Left ventricle myocardium inferior (tissue), 1 donor: ENCODE measurements around the gene DNAJA4. TPM values are rescaled to one million over a fixed set of nuclear protein-coding genes. Genes with fewer than 3 reads are reported as not detected.

ENCODE experiments used
- DNase-seq: peaks from one replicate; pipeline ENCODE4 v3.0.0-alpha.2; 2020
- H3K27ac ChIP-seq: fragments of 200-600 bp; replicated peaks from 2 replicates; pipeline ENCODE4 v1.8.0; 2021
- H3K27me3 ChIP-seq: fragments of 200-600 bp; 2 replicates; pipeline ENCODE4 v1.8.0; 2021; ENCODE audit warnings: low read depth
- H3K36me3 ChIP-seq: fragments of 200-600 bp; 2 replicates; pipeline ENCODE4 v1.8.0; 2021
- H3K4me1 ChIP-seq: fragments of 200-600 bp; 2 replicates; pipeline ENCODE4 v1.8.0; 2021
- H3K4me3 ChIP-seq: fragments of 200-600 bp; 2 replicates; pipeline ENCODE4 v1.8.0; 2021; ENCODE audit warnings: mild to moderate bottlenecking, moderate library complexity
- H3K9me3 ChIP-seq: fragments of 200-600 bp; replicated peaks from 2 replicates; pipeline ENCODE4 v1.8.0; 2021
- CTCF ChIP-seq: fragments of 200-600 bp; IDR thresholded peaks from 2 replicates; pipeline ENCODE4 v1.8.0; 2021; ENCODE audit warnings: antibody characterized with exemption, mild to moderate bottlenecking, borderline replicate concordance
- intact Hi-C: fragments of 100-400 bp; cut with micrococcal nuclease; formaldehyde crosslinking; loops from one replicate; pipeline ENCODE4 v1.11.0; 2022
- total RNA-seq: library from RNA; stranded (reverse); fragmentation: NEBNext Ultra II Directional; extraction: Animal tissue kit (Norgen Biotek cat#: 25700); gene quantifications from one replicate; pipeline ENCODE4 v1.2.1, GENCODE V29; 2021
- donor health status: DM: no; HTN: yes; CAD: no; lungs with severe emphysema.

Gene DNAJA4
- total RNA-seq, 1 donor from 2014 or later = 115 TPM

GRCh38 chr15:78321041-78321570, 56.7 kb downstream of the DNAJA4 start:
- no peak overlapping the region for H3K4me3 ChIP-seq
- no peak for DNase-seq
- H3K27me3 ChIP-seq = no peaks in the 10 kb centered on the region
- H3K4me1 ChIP-seq = peaks cover 23% of the 10 kb centered on the region
- H3K9me3 ChIP-seq = no peaks in the 10 kb centered on the region
- no peak overlapping the region for H3K27ac ChIP-seq
- intact Hi-C loops = no loop called here
- TF ChIP-seq CTCF = no peak
- H3K36me3 ChIP-seq = no peaks in the 10 kb centered on the region

GRCh38 chr15:78321786-78322185, 57.4 kb downstream of the DNAJA4 start:
- Histone ChIP-seq H3K9me3 (no peaks in the 10 kb centered on the region), H3K4me3 (no peak overlapping the region), H3K27me3 (no peaks in the 10 kb centered on the region), H3K4me1 (peaks cover 16% of the 10 kb centered on the region), H3K36me3 (no peaks in the 10 kb centered on the region), H3K27ac (peak overlapping the region; percentile 62)
- intact Hi-C loops = no loop called here
- DNase-seq = no peak
- no peak for TF ChIP-seq CTCF

GRCh38 chr15:78322243-78322642, 57.9 kb downstream of the DNAJA4 start:
- Histone ChIP-seq H3K36me3 (no peaks in the 10 kb centered on the region), H3K4me3 (no peak overlapping the region), H3K27me3 (no peaks in the 10 kb centered on the region), H3K4me1 (peaks cover 11% of the 10 kb centered on the region), H3K27ac (peak overlapping the region; percentile 62), H3K9me3 (no peaks in the 10 kb centered on the region)
- no peak for TF ChIP-seq CTCF
- no peak for DNase-seq
- intact Hi-C loops = no loop called here

GRCh38 chr15:78322724-78323521, 58.6 kb downstream of the DNAJA4 start:
- DNase-seq = no peak
- H3K27ac ChIP-seq = peak overlapping the region; percentile 62
- no peaks in the 10 kb centered on the region for H3K27me3 ChIP-seq
- intact Hi-C loops = no loop called here
- no peaks in the 10 kb centered on the region for H3K36me3 ChIP-seq
- H3K9me3 ChIP-seq = no peaks in the 10 kb centered on the region
- peaks cover 11% of the 10 kb centered on the region for H3K4me1 ChIP-seq
- H3K4me3 ChIP-seq = no peak overlapping the region
- TF ChIP-seq CTCF = no peak

- peaks cover 11% of the 10 kb centered on the region for H3K4me1 ChIP-seq
- DNase-seq = no peak
- H3K36me3 ChIP-seq = no peaks in the 10 kb centered on the region
- H3K27ac ChIP-seq = no peak overlapping the region
- no peaks in the 10 kb centered on the region for H3K9me3 ChIP-seq
- H3K4me3 ChIP-seq = no peak overlapping the region
- TF ChIP-seq CTCF = no peak
- no peaks in the 10 kb centered on the region for H3K27me3 ChIP-seq
- intact Hi-C loops = no loop called here
Observed at GRCh38 chr15:78323693-78324092, 59.3 kb downstream of the DNAJA4 start.
